Measurements from ENCODE around the gene CDC16. TPM values are rescaled to one million over a fixed set of nuclear protein-coding genes. Genes with fewer than 3 reads are reported as not detected.

Gene CDC16
- total RNA-seq, 1 donor from 2014 or later = 65.4 TPM

GRCh38 chr13:114213980-114214379, 20.7 kb upstream of the CDC16 start:
- Mint-ChIP-seq H3K27me3 (ENCODE audit: unreplicated experiment) (peaks cover 5% of the 10 kb centered on the region), H3K9me3 (ENCODE audit: unreplicated experiment) (no peaks in the 10 kb centered on the region), H3K4me1 (ENCODE audit: unreplicated experiment) (peaks cover 6% of the 10 kb centered on the region), H3K4me3 (ENCODE audit: unreplicated experiment) (no peak overlapping the region), H3K36me3 (ENCODE audit: low read depth, unreplicated experiment) (no peaks in the 10 kb centered on the region), H3K27ac (ENCODE audit: unreplicated experiment) (no peak overlapping the region)
- TF ChIP-seq CTCF (IDR thresholded peaks at IDR 0.05; ENCODE audit: unreplicated experiment) = no peak
- DNase-seq (ENCODE audit: low spot score) = no peak

- no peak for DNase-seq (ENCODE audit: low spot score)
- Mint-ChIP-seq H3K27ac (ENCODE audit: unreplicated experiment) (no peak overlapping the region), H3K27me3 (ENCODE audit: unreplicated experiment) (no peaks in the 10 kb centered on the region), H3K36me3 (ENCODE audit: low read depth, unreplicated experiment) (no peaks in the 10 kb centered on the region), H3K9me3 (ENCODE audit: unreplicated experiment) (no peaks in the 10 kb centered on the region), H3K4me3 (ENCODE audit: unreplicated experiment) (no peak overlapping the region), H3K4me1 (ENCODE audit: unreplicated experiment) (peaks cover 21% of the 10 kb centered on the region)
- no peak for TF ChIP-seq CTCF (IDR thresholded peaks at IDR 0.05; ENCODE audit: unreplicated experiment)
These were observed 15.3 kb upstream of the CDC16 start for GRCh38 chr13:114219392-114219791.

GRCh38 chr13:114222461-114222968, 12.2 kb upstream of the CDC16 start:
- DNase-seq (ENCODE audit: low spot score) = no peak
- no peak for TF ChIP-seq CTCF (IDR thresholded peaks at IDR 0.05; ENCODE audit: unreplicated experiment)
- no peaks in the 10 kb centered on the region for H3K9me3 Mint-ChIP-seq (ENCODE audit: unreplicated experiment)
- H3K27me3 Mint-ChIP-seq (ENCODE audit: unreplicated experiment) = peaks cover 2% of the 10 kb centered on the region
- no peak overlapping the region for H3K27ac Mint-ChIP-seq (ENCODE audit: unreplicated experiment)
- no peaks in the 10 kb centered on the region for H3K36me3 Mint-ChIP-seq (ENCODE audit: low read depth, unreplicated experiment)
- H3K4me3 Mint-ChIP-seq (ENCODE audit: unreplicated experiment) = no peak overlapping the region
- peaks cover 23% of the 10 kb centered on the region for H3K4me1 Mint-ChIP-seq (ENCODE audit: unreplicated experiment)

DNA sequence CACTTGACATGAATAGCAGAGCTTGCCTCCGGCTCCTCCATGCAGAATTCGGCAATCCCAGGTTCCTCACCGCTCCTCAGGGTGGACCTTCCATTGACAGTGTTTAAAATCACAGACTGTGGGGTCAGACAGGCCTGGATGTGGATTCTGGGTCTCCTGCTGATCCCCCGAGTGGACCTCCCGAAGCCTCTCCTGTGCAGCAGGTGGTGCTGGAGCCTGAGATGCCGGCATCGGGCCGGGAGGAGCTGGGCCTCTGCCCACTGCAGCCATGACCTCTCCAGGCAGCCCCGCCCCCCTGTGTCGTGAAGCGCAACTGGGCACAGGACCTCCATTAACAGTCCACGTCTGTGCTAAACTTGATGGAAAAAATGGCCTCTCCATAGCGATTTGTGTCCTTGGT, 10.5 kb upstream of the CDC16 start:
- H3K4me3 Mint-ChIP-seq (ENCODE audit: unreplicated experiment) = no peak overlapping the region
- no peak overlapping the region for H3K27ac Mint-ChIP-seq (ENCODE audit: unreplicated experiment)
- DNase-seq (ENCODE audit: low spot score) = no peak
- no peaks in the 10 kb centered on the region for H3K9me3 Mint-ChIP-seq (ENCODE audit: unreplicated experiment)
- H3K27me3 Mint-ChIP-seq (ENCODE audit: unreplicated experiment) = peaks cover 2% of the 10 kb centered on the region
- no peak for TF ChIP-seq CTCF (IDR thresholded peaks at IDR 0.05; ENCODE audit: unreplicated experiment)
- peaks cover 28% of the 10 kb centered on the region for H3K4me1 Mint-ChIP-seq (ENCODE audit: unreplicated experiment)
- no peaks in the 10 kb centered on the region for H3K36me3 Mint-ChIP-seq (ENCODE audit: low read depth, unreplicated experiment)

DNA sequence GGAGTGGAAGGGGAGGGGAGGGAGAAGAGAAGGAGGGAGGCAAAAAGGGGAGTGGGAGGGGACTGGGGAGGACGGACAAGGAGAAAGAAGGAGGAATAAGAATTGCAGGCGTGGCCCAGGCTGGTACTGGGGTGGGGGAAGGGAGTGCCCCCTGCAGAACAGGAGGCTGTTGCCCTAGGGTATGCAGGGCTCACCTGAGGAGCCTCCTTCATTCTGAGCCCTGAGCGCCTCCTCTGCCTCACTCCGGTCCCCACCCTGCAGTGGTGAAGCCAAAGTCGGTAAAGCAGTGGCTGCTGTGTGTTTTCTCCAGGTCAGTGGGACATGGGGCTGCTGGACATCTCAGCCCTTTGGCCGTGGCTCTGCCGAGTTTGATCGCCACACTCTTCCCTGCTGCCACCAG, 9.1 kb upstream of the CDC16 start:
- no peaks in the 10 kb centered on the region for H3K36me3 Mint-ChIP-seq (ENCODE audit: low read depth, unreplicated experiment)
- peaks cover 23% of the 10 kb centered on the region for H3K4me1 Mint-ChIP-seq (ENCODE audit: unreplicated experiment)
- DNase-seq (ENCODE audit: low spot score) = no peak
- peaks cover 2% of the 10 kb centered on the region for H3K27me3 Mint-ChIP-seq (ENCODE audit: unreplicated experiment)
- no peak overlapping the region for H3K4me3 Mint-ChIP-seq (ENCODE audit: unreplicated experiment)
- H3K9me3 Mint-ChIP-seq (ENCODE audit: unreplicated experiment) = no peaks in the 10 kb centered on the region
- H3K27ac Mint-ChIP-seq (ENCODE audit: unreplicated experiment) = no peak overlapping the region
- no peak for TF ChIP-seq CTCF (IDR thresholded peaks at IDR 0.05; ENCODE audit: unreplicated experiment)
